HepG2 (cell line): ENCODE data around the gene SUCLG1. TPM values are rescaled to one million over a fixed set of nuclear protein-coding genes. Genes with fewer than 3 reads are reported as not detected.
A peak's percentile ranks its signal among the peaks of the same experiment; 100 is the strongest.

Experiments
- ATAD3A ChIP-seq: sonication (generic); formaldehyde crosslinking; IDR thresholded peaks from 2 replicates; pipeline ENCODE4 v1.4.0; 2020; ENCODE audit warnings: missing genetic modification reagents
- ATF1 ChIP-seq: IDR thresholded peaks from 2 replicates; pipeline ENCODE4 v1.6.1; 2016; ENCODE audit warnings: mild to moderate bottlenecking, control low read depth
- FOXA3 ChIP-seq: IDR thresholded peaks from 2 replicates; pipeline ENCODE4 v1.6.1; 2016; ENCODE audit warnings: missing genetic modification reagents, missing compliant biosample characterization
- FOXP1 ChIP-seq, 2 experiments: fragments of 450-650 bp in 1 of 2; IDR thresholded peaks; 2 replicates each; pipeline ENCODE4 v1.6.1; 2017 to 2018; ENCODE audit warnings: antibody characterized with exemption in 1 of 2
- HIVEP1 ChIP-seq: sonication (generic); formaldehyde crosslinking; IDR thresholded peaks from 2 replicates; pipeline ENCODE4 v1.4.0; 2020; ENCODE audit warnings: mild to moderate bottlenecking, missing genetic modification reagents
- KMT2B ChIP-seq: IDR thresholded peaks from 2 replicates; pipeline ENCODE4 v1.6.1; 2016; ENCODE audit warnings: missing genetic modification reagents, missing compliant biosample characterization
- LCORL ChIP-seq, 2 experiments: fragments of 450-650 bp in 1 of 2; sonication (generic) in 1 of 2; formaldehyde crosslinking in 1 of 2; IDR thresholded peaks; 2 replicates each; pipeline versions ENCODE4 v1.5.0 to v1.6.1; 2017 to 2020; ENCODE audit warnings: antibody characterized with exemption in 1 of 2, missing genetic modification reagents in 1 of 2
- MYC ChIP-seq: sonication (generic); formaldehyde crosslinking; IDR thresholded peaks from 2 replicates; pipeline ENCODE4 v1.9.0; 2021; ENCODE audit warnings: missing genetic modification reagents, borderline replicate concordance
- NFE2L1 ChIP-seq: sonication (generic); formaldehyde crosslinking; IDR thresholded peaks from 2 replicates; pipeline ENCODE4 v1.4.0; 2020; ENCODE audit warnings: missing genetic modification reagents, mild to moderate bottlenecking, borderline replicate concordance
- PTBP1 ChIP-seq: fragments of 200-400 bp; formaldehyde crosslinking; IDR thresholded peaks from 2 replicates; pipeline ENCODE4 v1.6.1; 2018; ENCODE audit warnings: low read length, low read depth; ENCODE audit not compliant: poor library complexity, severe bottlenecking
- SIN3A ChIP-seq: IDR thresholded peaks from 2 replicates; pipeline ENCODE4 v1.6.1; 2011; ENCODE audit warnings: low read depth, mild to moderate bottlenecking, control low read depth, low read length, borderline replicate concordance
- SP4 ChIP-seq: sonication (generic); formaldehyde crosslinking; IDR thresholded peaks from 2 replicates; pipeline ENCODE4 v1.8.1; 2023; ENCODE audit warnings: mild to moderate bottlenecking, missing genetic modification reagents
- ZBTB7B ChIP-seq: sonication (generic); formaldehyde crosslinking; IDR thresholded peaks from 2 replicates; pipeline ENCODE4 v1.4.0; 2020; ENCODE audit warnings: missing genetic modification reagents
- ZKSCAN8 ChIP-seq: IDR thresholded peaks from 2 replicates; pipeline ENCODE4 v1.6.1; 2016; ENCODE audit warnings: borderline replicate concordance, missing genetic modification reagents, missing compliant biosample characterization
- ZNF354B ChIP-seq: sonication (generic); formaldehyde crosslinking; IDR thresholded peaks from 2 replicates; pipeline ENCODE4 v1.8.0; 2022; ENCODE audit warnings: mild to moderate bottlenecking, missing genetic modification reagents
- ZNF501 ChIP-seq: sonication (generic); formaldehyde crosslinking; IDR thresholded peaks from 2 replicates; pipeline ENCODE4 v1.5.1; 2020; ENCODE audit warnings: mild to moderate bottlenecking, moderate library complexity, missing genetic modification reagents
- ZNF644 ChIP-seq: IDR thresholded peaks from 2 replicates; pipeline ENCODE4 v1.6.1; 2016; ENCODE audit warnings: low read depth
- ZNF766 ChIP-seq: sonication (generic); formaldehyde crosslinking; IDR thresholded peaks from 2 replicates; pipeline ENCODE4 v1.5.0; 2020; ENCODE audit warnings: missing genetic modification reagents, borderline replicate concordance
- polyA plus RNA-seq, 8 experiments: library from polyadenylated mRNA; depleted of rRNA in 3 of 8; stranded (reverse) in 7 of 8; unstranded in 1 of 8; fragments of >200 nt; fragmentation: Illumina TruSeq in 4 of 8; extraction: Trizol in 4 of 8; gene quantifications; 2 replicates each; pipeline versions ENCODE4 v1.2.1 to v1.2.3, GENCODE V29; 2011 to 2016; ENCODE audit warnings: low read depth in 4 of 8, missing spikeins in 1 of 8, mixed read lengths in 1 of 8; ENCODE audit not compliant: insufficient read depth in 1 of 8
- total RNA-seq, 5 experiments: library from RNA; depleted of rRNA; stranded (reverse); fragments of >200 nt; fragmentation: Illumina TruSeq; extraction: Trizol; gene quantifications; 2 replicates each; pipeline ENCODE4 v1.2.3, GENCODE V29; 2016; ENCODE audit warnings: low read depth in 1 of 5
- TF ChIP-seq, protein P1 (sequence below): sonication (generic); formaldehyde crosslinking; IDR thresholded peaks from 2 replicates; pipeline ENCODE4 v1.5.0; 2020; ENCODE audit warnings: mild to moderate bottlenecking, missing genetic modification reagents
- TF ChIP-seq, protein P2 (sequence below): IDR thresholded peaks from 2 replicates; pipeline ENCODE4 v1.6.1; 2012; ENCODE audit warnings: low read depth, low read length, improper control_type of control experiment
- TF ChIP-seq, protein P3 (sequence below): sonication (generic); formaldehyde crosslinking; IDR thresholded peaks from 2 replicates; pipeline ENCODE4 v1.5.0; 2020; ENCODE audit warnings: missing genetic modification reagents, mild to moderate bottlenecking, borderline replicate concordance
- TF ChIP-seq, protein P4 (sequence below): sonication (generic); formaldehyde crosslinking; IDR thresholded peaks from 2 replicates; pipeline ENCODE4 v1.5.0; 2020; ENCODE audit warnings: missing genetic modification reagents

The SUCLG1 gene
- total and polyA plus RNA-seq, 2 of the 13 experiments (the other 11 are each of a cell fraction or from before 2014, with no cell fraction given): 58.7 to 121 TPM

DNA sequence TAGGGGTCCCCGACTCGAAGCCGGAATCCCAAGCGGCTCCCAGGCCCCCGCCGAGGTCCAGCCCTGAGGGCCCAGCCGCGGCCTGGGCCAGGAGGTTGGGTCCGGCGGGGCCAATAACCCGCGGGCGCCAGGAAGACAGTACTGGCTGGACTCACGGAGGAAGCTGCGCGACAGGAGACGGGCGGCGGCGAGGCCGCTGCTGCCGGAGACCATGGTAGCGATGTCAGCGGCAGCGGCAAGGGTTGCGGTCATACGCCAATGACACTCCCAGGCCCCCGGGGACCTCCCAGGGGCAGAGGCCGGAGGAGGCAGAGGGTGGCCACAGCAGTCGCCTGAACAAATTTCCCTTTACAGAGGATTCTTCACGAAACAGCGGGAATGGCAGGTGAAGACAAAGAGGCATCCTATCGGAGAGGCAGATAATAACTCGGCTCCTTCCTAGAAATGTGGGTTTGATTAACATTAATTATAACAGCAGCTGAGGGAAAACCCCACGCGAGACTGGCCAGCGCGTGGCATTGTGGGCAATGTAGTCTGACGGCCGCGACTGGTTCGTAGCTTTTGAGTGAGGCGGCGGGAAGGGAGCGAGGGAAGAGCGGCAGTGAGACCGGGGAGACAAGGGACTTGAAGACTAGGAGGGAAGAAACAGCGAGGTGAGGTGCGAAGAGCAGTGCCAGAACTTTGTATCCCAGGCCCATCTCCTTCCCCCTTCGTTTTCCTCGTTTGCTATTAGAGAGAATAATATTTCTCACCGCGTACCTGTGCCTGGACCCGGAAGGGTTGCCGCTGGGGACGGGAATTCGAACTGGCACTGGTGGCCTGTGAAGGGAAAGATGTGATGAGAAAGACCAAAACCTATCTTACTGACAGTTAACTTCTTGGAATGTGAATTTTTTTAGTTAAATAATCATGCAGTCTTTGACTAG lies at the start of gene SUCLG1 (continued):
- TF ChIP-seq ZNF354B (CRISPR knock-in tag) (no peak), ATAD3A (CRISPR knock-in tag) (no peak), ZBTB7B (CRISPR knock-in tag) (peak; percentile 21; the same call in 1 of the 2 replicates), MYC (peak; percentile 58; the same call in 1 of the 2 replicates), PTBP1 (peak; percentile 77), NFE2L1 (CRISPR knock-in tag) (no peak), ZNF501 (CRISPR knock-in tag) (peak; percentile 97), FOXP1 (IDR thresholded peaks at IDR 0.05) (no peak), FOXP1 (CRISPR knock-in tag; IDR thresholded peaks at IDR 0.05) (no peak), ZNF766 (CRISPR knock-in tag) (0 out of 2 replicates have a peak, but pooled peaks have one; percentile 76), KMT2B (CRISPR knock-in tag) (peak; percentile 81; the same call in 1 of the 2 replicates), LCORL (IDR thresholded peaks at IDR 0.05) (no peak), LCORL (CRISPR knock-in tag; IDR thresholded peaks at IDR 0.05) (no peak; the same call in 1 of the 2 replicates), SP4 (0 out of 2 replicates have a peak, but pooled peaks have one; percentile 42), FOXA3 (CRISPR knock-in tag) (no peak), SIN3A (peak; percentile 92), HIVEP1 (CRISPR knock-in tag) (no peak), ZNF644 (CRISPR knock-in tag) (no peak), ZKSCAN8 (no peak), ATF1 (CRISPR knock-in tag) (peak; percentile 77)
- TF ChIP-seq, protein P1, sequence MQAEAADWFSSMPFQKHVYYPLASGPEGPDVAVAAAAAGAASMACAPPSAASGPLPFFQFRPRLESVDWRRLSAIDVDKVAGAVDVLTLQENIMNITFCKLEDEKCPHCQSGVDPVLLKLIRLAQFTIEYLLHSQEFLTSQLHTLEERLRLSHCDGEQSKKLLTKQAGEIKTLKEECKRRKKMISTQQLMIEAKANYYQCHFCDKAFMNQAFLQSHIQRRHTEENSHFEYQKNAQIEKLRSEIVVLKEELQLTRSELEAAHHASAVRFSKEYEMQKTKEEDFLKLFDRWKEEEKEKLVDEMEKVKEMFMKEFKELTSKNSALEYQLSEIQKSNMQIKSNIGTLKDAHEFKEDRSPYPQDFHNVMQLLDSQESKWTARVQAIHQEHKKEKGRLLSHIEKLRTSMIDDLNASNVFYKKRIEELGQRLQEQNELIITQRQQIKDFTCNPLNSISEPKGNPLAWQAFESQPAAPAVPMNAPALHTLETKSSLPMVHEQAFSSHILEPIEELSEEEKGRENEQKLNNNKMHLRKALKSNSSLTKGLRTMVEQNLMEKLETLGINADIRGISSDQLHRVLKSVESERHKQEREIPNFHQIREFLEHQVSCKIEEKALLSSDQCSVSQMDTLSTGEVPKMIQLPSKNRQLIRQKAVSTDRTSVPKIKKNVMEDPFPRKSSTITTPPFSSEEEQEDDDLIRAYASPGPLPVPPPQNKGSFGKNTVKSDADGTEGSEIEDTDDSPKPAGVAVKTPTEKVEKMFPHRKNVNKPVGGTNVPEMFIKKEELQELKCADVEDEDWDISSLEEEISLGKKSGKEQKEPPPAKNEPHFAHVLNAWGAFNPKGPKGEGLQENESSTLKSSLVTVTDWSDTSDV (CRISPR knock-in tag): no peak
- TF ChIP-seq, protein P2, sequence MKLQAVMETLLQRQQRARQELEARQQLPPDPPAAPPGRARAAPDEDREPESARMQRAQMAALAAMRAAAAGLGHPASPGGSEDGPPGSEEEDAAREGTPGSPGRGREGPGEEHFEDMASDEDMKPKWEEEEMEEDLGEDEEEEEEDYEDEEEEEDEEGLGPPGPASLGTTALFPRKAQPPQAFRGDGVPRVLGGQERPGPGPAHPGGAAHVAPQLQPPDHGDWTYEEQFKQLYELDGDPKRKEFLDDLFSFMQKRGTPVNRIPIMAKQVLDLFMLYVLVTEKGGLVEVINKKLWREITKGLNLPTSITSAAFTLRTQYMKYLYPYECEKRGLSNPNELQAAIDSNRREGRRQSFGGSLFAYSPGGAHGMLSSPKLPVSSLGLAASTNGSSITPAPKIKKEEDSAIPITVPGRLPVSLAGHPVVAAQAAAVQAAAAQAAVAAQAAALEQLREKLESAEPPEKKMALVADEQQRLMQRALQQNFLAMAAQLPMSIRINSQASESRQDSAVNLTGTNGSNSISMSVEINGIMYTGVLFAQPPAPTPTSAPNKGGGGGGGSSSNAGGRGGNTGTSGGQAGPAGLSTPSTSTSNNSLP: peak; percentile 98
- TF ChIP-seq, protein P3, sequence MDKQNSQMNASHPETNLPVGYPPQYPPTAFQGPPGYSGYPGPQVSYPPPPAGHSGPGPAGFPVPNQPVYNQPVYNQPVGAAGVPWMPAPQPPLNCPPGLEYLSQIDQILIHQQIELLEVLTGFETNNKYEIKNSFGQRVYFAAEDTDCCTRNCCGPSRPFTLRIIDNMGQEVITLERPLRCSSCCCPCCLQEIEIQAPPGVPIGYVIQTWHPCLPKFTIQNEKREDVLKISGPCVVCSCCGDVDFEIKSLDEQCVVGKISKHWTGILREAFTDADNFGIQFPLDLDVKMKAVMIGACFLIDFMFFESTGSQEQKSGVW: no peak
- TF ChIP-seq, protein P4, sequence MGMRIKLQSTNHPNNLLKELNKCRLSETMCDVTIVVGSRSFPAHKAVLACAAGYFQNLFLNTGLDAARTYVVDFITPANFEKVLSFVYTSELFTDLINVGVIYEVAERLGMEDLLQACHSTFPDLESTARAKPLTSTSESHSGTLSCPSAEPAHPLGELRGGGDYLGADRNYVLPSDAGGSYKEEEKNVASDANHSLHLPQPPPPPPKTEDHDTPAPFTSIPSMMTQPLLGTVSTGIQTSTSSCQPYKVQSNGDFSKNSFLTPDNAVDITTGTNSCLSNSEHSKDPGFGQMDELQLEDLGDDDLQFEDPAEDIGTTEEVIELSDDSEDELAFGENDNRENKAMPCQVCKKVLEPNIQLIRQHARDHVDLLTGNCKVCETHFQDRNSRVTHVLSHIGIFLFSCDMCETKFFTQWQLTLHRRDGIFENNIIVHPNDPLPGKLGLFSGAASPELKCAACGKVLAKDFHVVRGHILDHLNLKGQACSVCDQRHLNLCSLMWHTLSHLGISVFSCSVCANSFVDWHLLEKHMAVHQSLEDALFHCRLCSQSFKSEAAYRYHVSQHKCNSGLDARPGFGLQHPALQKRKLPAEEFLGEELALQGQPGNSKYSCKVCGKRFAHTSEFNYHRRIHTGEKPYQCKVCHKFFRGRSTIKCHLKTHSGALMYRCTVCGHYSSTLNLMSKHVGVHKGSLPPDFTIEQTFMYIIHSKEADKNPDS (CRISPR knock-in tag): no peak
